ENCODE measurements around the gene SLC7A1. TPM values are rescaled to one million over a fixed set of nuclear protein-coding genes. Genes with fewer than 3 reads are reported as not detected.

SLC7A1 gene
- total RNA-seq, 1 donor = 28.1 TPM

- no peak for DNase-seq (ENCODE audit: low read depth)
- no peak for TF ChIP-seq CTCF (IDR thresholded peaks at IDR 0.05; ENCODE audit: insufficient read depth, low read depth, low read length)
- H3K4me3 ChIP-seq (ENCODE audit: low read depth, low read length) = no peak overlapping the region
These were observed 101.7 kb downstream of the SLC7A1 start for GRCh38 chr13:29493796-29494195.

- no peak for DNase-seq (ENCODE audit: low read depth)
- TF ChIP-seq CTCF (IDR thresholded peaks at IDR 0.05; ENCODE audit: insufficient read depth, low read depth, low read length) = no peak
- H3K4me3 ChIP-seq (ENCODE audit: low read depth, low read length) = no peak overlapping the region
These were observed 104.2 kb downstream of the SLC7A1 start for GRCh38 chr13:29491248-29491647.

- DNase-seq (ENCODE audit: low read depth) = no peak
These were observed 105.0 kb downstream of the SLC7A1 start for GRCh38 chr13:29490561-29490885.

GRCh38 chr13:29489650-29490560, 105.6 kb downstream of the SLC7A1 start:
- TF ChIP-seq CTCF (IDR thresholded peaks at IDR 0.05; ENCODE audit: insufficient read depth, low read depth, low read length) = no peak
- H3K4me3 ChIP-seq (ENCODE audit: low read depth, low read length) = no peak overlapping the region
- DNase-seq (ENCODE audit: low read depth) = no peak

More at GRCh38 chr13:29490561-29490885, 105.0 kb downstream of the SLC7A1 start:
- no peak for TF ChIP-seq CTCF (IDR thresholded peaks at IDR 0.05; ENCODE audit: insufficient read depth, low read depth, low read length)
- H3K4me3 ChIP-seq (ENCODE audit: low read depth, low read length) = no peak overlapping the region

GRCh38 chr13:29487466-29488454, 107.7 kb downstream of the SLC7A1 start:
- H3K4me3 ChIP-seq (ENCODE audit: low read depth, low read length) = no peak overlapping the region
- TF ChIP-seq CTCF (IDR thresholded peaks at IDR 0.05; ENCODE audit: insufficient read depth, low read depth, low read length) = no peak
- no peak for DNase-seq (ENCODE audit: low read depth)

GRCh38 chr13:29486551-29486950, 108.9 kb downstream of the SLC7A1 start:
- H3K4me3 ChIP-seq (ENCODE audit: low read depth, low read length) = no peak overlapping the region
- TF ChIP-seq CTCF (IDR thresholded peaks at IDR 0.05; ENCODE audit: insufficient read depth, low read depth, low read length) = no peak
- no peak for DNase-seq (ENCODE audit: low read depth)

Measured in fibroblast of villous mesenchyme (primary cell).